Measurements from ENCODE around the gene NHLRC1. TPM values are rescaled to one million over a fixed set of nuclear protein-coding genes. Genes with fewer than 3 reads are reported as not detected.

Gene NHLRC1
- total and polyA plus RNA-seq, 2 of the 8 experiments (the other 6 are each of a cell fraction or from before 2014, with no cell fraction given), result 0.57 to 0.58 TPM

GRCh38 chr6:18080544-18080943 is 41.9 kb downstream of the NHLRC1 start (continued):
- TF ChIP-seq CTBP2 (IDR thresholded peaks at IDR 0.05; ENCODE audit: borderline replicate concordance, insufficient read depth, insufficient read length, low read length) (no peak), CHD1 (IDR thresholded peaks at IDR 0.05; ENCODE audit: low read depth, low read length) (no peak), RBBP5 (IDR thresholded peaks at IDR 0.05; ENCODE audit: borderline replicate concordance, low read depth, low read length) (no peak), NRF1 (IDR thresholded peaks at IDR 0.05; ENCODE audit: low read depth, low read length) (no peak)
